CD4-positive, alpha-beta T cell treated with Interleukin-10 for 1 hour (primary cell): ENCODE results near the gene CRBN.

Experiments used
- DNase-seq: peaks from one replicate; pipeline ENCODE4 v3.0.0-alpha.2; 2020

Gene CRBN

GRCh38 chr3:3109407-3110298 lies 69.8 kb downstream of the CRBN start:
- peak; percentile 33 for DNase-seq

DNA sequence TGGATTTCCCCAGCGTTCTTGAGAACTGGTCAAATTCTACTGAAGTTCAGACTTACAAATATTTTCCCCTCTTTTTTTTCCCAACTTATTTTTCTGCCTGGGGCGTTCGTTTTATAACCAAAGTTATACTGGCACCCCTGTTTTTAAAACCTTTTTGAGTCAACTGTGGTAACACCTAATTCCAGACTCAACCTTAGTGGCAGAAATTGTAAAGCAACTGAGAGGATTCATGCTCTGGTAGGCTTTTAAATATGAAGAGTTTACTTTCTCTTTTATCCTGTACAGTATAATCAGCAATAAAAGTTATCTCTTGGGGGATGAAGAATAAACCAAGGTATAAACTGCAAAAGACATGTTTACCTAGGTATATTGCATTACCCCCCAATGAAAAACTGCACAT lies 71.6 kb downstream of the CRBN start:
- no peak for DNase-seq

DNA sequence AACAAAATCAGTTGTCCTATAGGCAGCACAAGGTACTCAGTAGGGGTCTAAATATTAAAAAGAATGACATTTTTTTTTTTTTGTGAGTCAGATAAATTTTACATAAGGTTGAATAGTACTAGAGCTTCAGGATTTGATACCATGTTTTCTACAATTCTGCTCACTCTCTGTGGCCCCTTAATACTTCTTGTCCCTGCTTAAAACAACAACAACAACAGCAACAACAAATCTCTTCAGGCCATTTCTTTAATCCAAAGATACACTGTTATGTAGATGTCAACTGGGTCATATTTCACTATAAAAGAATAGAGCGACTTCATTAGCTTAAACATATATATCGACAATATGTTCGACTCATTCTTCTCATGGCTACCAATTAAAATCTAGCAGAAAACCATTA lies 72.3 kb downstream of the CRBN start:
- DNase-seq, result no peak

- DNase-seq, result no peak
Observed at GRCh38 chr3:3105815-3106214, 73.7 kb downstream of the CRBN start.

- DNase-seq, result no peak
Observed at GRCh38 chr3:3105246-3105645, 74.2 kb downstream of the CRBN start.

- no peak for DNase-seq
Observed at GRCh38 chr3:3102751-3103150, 76.7 kb downstream of the CRBN start.

DNA sequence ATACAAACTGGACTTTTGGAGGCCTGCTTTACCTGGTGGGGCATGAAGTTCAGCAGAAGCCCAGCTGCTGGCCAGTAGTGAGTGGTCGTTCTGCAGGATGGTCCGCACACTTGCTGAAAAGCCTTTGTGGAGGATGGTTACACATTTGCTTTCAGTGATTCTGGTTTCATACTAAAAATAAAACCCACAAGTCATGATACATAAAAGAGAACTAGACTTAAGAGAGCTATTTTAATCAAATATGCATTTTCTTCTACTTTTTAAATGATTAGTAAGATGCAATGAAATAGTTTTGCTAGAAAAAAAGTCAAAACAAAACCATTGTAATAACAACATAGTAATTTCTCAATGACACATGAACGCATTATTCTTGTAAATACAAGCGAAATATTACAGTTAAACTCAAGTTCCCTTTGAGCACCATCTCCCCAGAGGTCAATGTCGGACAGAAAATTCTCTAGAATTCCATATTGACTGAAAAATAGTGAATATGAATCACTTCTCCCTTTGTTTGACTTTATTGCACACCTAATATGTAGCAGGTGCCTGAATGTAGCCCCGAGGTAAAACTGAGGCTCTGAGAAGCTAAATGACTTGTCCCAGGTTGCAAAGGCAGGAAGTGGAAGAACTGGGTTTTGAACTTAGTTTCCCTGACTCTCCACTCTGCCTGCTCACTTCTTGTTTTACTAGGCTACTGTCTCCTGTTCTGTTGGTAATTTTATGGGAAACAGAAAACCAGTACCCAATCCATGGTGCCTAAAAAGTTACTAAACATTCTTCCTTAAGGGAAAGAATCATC lies 77.6 kb downstream of the CRBN start:
- DNase-seq, result no peak
